GM23248 (cell line): ENCODE results near the gene CAMP. TPM values are rescaled to one million over a fixed set of nuclear protein-coding genes. Genes with fewer than 3 reads are reported as not detected.

Source experiments
- DNase-seq: peaks from one replicate; pipeline ENCODE4 v3.0.0-alpha.2; 2015
- H2AFZ ChIP-seq: fragments of 200-600 bp; sonication (generic); 2 replicates; pipeline ENCODE4 v1.6.1; 2016; ENCODE audit warnings: antibody characterized with exemption
- H3F3A ChIP-seq: fragments of 200-600 bp; sonication (generic); 2 replicates; pipeline ENCODE4 v1.6.1; 2016; ENCODE audit warnings: mild to moderate bottlenecking, antibody characterized with exemption, mixed run types; ENCODE audit not compliant: insufficient read depth
- H3K27ac ChIP-seq: fragments of 200-600 bp; sonication (generic); 2 replicates; pipeline ENCODE4 v1.5.1; 2016; ENCODE audit warnings: mild to moderate bottlenecking
- H3K27me3 ChIP-seq: fragments of 200-600 bp; sonication (generic); replicated peaks from 2 replicates; pipeline ENCODE4 v1.6.1; 2016; ENCODE audit warnings: mild to moderate bottlenecking; ENCODE audit not compliant: insufficient read depth
- H3K36me3 ChIP-seq: fragments of 200-600 bp; sonication (generic); 2 replicates; pipeline ENCODE4 v1.6.1; 2016; ENCODE audit warnings: low read depth, mild to moderate bottlenecking
- H3K4me1 ChIP-seq: fragments of 200-600 bp; sonication (generic); 2 replicates; pipeline ENCODE4 v1.6.1; 2016; ENCODE audit warnings: mild to moderate bottlenecking; ENCODE audit not compliant: insufficient read depth
- H3K4me2 ChIP-seq: fragments of 200-600 bp; sonication (generic); one replicate; pipeline ENCODE4 v1.6.1; 2016; ENCODE audit warnings: mild to moderate bottlenecking; ENCODE audit not compliant: unreplicated experiment
- H3K4me3 ChIP-seq: fragments of 200-600 bp; sonication (generic); 2 replicates; pipeline ENCODE4 v1.5.1; 2016; ENCODE audit warnings: mild to moderate bottlenecking
- H3K79me2 ChIP-seq: fragments of 200-600 bp; sonication (generic); 2 replicates; pipeline ENCODE4 v1.6.1; 2016; ENCODE audit warnings: mild to moderate bottlenecking; ENCODE audit not compliant: insufficient read depth
- H3K9ac ChIP-seq: fragments of 200-600 bp; sonication (generic); 2 replicates; pipeline ENCODE4 v1.6.1; 2016; ENCODE audit warnings: mild to moderate bottlenecking
- H3K9me2 ChIP-seq: fragments of 200-600 bp; sonication (generic); 2 replicates; pipeline ENCODE4 v1.6.1; 2016; ENCODE audit warnings: mixed run types, mild to moderate bottlenecking, moderate library complexity; ENCODE audit not compliant: insufficient read depth
- H3K9me3 ChIP-seq: fragments of 200-600 bp; sonication (generic); one replicate; pipeline ENCODE4 v1.6.1; 2017; ENCODE audit warnings: low read depth
- H4K20me1 ChIP-seq: fragments of 200-600 bp; sonication (generic); 2 replicates; pipeline ENCODE4 v1.6.0; 2016; ENCODE audit not compliant: insufficient read depth
- EZH2 ChIP-seq: fragments of 200-600 bp; sonication (generic); IDR thresholded peaks from 2 replicates; pipeline ENCODE4 v1.6.1; 2018; ENCODE audit warnings: antibody characterized with exemption, mild to moderate bottlenecking; ENCODE audit not compliant: insufficient read depth, poor library complexity, severe bottlenecking
- EZH2phosphoT487 ChIP-seq: fragments of 200-600 bp; sonication (generic); IDR thresholded peaks from 2 replicates; pipeline ENCODE4 v1.6.1; 2018; ENCODE audit warnings: antibody characterized with exemption, moderate library complexity, mild to moderate bottlenecking, low read depth; ENCODE audit not compliant: insufficient read depth
- WGBS, 2 experiments: methylation state at CpG; one replicate each; pipeline ENCODE4 v1.1.6; 2015 to 2017; ENCODE audit warnings: low lambda C conversion rate in 2 of 2, low coverage in 1 of 2; ENCODE audit errors: missing lambda C conversion rate in 2 of 2; 5-methylcytosine and 5-hydroxymethylcytosine counted together
- in situ Hi-C: fragments of 300-500 bp; cut with MboI; formaldehyde crosslinking; loops from 2 replicates; pipeline ENCODE4 v1.15.0; 2020
- polyA plus RNA-seq: library from polyadenylated mRNA; unstranded; fragments of >200 nt; fragmentation: Nextera tagmentation; extraction: Ambion mirVana; gene quantifications from 2 replicates; pipeline ENCODE4 v1.2.1, GENCODE V29; 2016
- total RNA-seq: library from RNA; depleted of rRNA; stranded (reverse); fragments of >200 nt; shearing (Covaris generic); gene quantifications from 2 replicates; pipeline ENCODE4 v1.2.3, GENCODE V29; 2014

CAMP gene
- total and polyA plus RNA-seq, 2 experiments from 2014 or later, result not detected

DNA sequence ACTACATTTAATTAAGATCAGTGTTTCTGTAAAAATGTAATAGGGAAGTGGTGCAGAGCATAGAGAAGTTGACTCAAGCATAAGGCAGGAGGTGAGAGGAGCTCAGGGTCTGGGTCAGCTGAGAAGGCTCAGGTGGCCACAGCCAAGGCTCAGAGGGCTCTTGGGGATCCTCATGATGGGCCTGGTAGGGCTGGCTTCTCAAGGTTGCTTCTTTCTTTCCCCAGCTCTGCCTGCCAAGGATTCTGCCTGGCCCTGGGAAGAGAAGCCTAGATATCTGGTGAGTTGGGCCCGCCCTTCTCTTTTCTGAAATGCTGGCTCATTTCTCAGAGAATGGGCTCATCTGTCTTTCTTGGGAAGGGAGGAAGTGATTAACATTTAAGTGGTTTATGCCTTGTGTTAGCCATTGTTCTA, 24.1 kb downstream of the CAMP start:
- no peaks in the 10 kb centered on the region for H3K79me2 ChIP-seq
- DNase-seq, result peak; percentile 82
- in situ Hi-C loops, result no loop called here
- no peaks in the 10 kb centered on the region for H3K9me2 ChIP-seq
- H3K9ac ChIP-seq, result peak overlapping the region; percentile 32; the same call in 1 of the 2 replicates
- peaks cover 23% of the 10 kb centered on the region for H3K4me1 ChIP-seq
- H3K4me3 ChIP-seq, result no peak overlapping the region
- H3K4me2 ChIP-seq, result peak overlapping the region; percentile 23
- no peaks in the 10 kb centered on the region for H3K27me3 ChIP-seq
- peaks cover 28% of the 10 kb centered on the region for H3F3A ChIP-seq
- WGBS, 2 experiments, result 23 to 36% methylated on average over 1 of the region's 1 CpG
- no peaks in the 10 kb centered on the region for H3K9me3 ChIP-seq
- no peaks in the 10 kb centered on the region for H4K20me1 ChIP-seq
- no peaks in the 10 kb centered on the region for H3K36me3 ChIP-seq
- H3K27ac ChIP-seq, result peak overlapping the region; percentile 70
- H2AFZ ChIP-seq, result peak overlapping the region; percentile 23; the same call in 1 of the 2 replicates
- TF ChIP-seq EZH2phosphoT487, result no peak
- no peak for TF ChIP-seq EZH2

DNA sequence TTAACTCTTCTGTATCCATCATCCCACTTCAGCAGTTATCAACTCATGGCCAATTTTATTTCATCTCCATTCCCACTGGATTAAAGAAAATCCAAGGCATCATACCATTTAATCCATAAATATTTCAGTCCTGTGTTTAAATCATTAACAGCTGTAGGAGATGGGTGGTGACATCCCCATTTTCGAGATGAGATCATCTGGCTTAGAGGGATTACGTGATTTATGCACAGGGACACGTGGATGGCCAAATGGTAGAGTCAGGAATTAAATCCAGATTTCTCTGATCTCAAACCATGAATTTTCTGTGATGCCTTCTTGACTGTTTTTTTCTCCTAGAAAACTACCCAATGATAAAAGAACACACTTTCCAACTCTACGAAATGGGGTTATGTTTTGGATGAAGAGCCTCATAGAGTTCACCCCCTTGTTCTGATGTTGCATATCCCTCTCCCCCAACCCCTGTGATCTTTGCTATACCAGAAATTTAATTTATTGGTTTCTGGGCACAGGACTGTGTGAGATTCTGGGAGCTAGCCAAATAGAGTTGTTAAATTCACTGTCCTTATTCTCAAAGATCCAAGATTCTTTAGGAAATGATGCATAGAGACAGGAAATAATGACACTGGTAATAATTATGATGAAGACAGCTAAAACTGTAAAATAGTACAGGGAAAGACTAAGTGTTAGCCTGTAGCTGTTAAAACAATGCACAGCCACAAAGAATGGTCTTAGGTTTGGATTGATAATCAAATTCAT, 25.0 kb downstream of the CAMP start:
- no peaks in the 10 kb centered on the region for H3K36me3 ChIP-seq
- H3K4me3 ChIP-seq, result no peak overlapping the region
- 5 to 9% methylated on average over 4 of the region's 4 CpGs for WGBS, 2 experiments
- peaks cover 23% of the 10 kb centered on the region for H3K4me1 ChIP-seq
- DNase-seq, result peak; percentile 81
- H2AFZ ChIP-seq, result peak overlapping the region; percentile 4; the same call in 1 of the 2 replicates
- H3K9me3 ChIP-seq, result no peaks in the 10 kb centered on the region
- TF ChIP-seq EZH2phosphoT487, result no peak
- TF ChIP-seq EZH2, result no peak
- peak overlapping the region; percentile 31 for H3K4me2 ChIP-seq
- no peaks in the 10 kb centered on the region for H3K27me3 ChIP-seq
- H3K27ac ChIP-seq, result peak overlapping the region; percentile 70
- H3F3A ChIP-seq, result peaks cover 28% of the 10 kb centered on the region
- peak overlapping the region; percentile 38 for H3K9ac ChIP-seq
- no peaks in the 10 kb centered on the region for H4K20me1 ChIP-seq
- in situ Hi-C loops, result no loop called here
- H3K79me2 ChIP-seq, result no peaks in the 10 kb centered on the region
- H3K9me2 ChIP-seq, result no peaks in the 10 kb centered on the region

DNA sequence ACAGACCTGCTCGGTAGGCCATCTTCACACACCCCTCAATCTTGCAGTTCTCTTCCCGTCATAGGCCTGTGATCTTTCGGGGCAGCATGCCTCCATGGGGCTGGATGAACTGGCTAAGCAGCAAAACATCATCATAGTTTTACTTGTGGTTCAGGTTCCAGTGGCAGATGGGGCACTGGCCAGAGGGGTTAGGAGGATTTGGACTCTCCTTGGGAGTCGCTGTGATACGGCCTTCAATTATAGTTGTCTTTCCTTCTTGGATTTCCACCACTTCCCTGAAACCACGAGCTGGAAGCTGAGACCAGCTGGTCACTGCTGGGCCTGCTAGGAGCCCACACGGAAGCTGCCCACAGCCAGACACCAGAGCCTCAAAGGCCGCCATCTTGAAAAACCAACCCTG, 33.3 kb downstream of the CAMP start:
- Histone ChIP-seq H3F3A (no peaks in the 10 kb centered on the region), H3K4me1 (no peaks in the 10 kb centered on the region), H3K27me3 (no peaks in the 10 kb centered on the region), H3K9me3 (no peaks in the 10 kb centered on the region), H3K36me3 (no peaks in the 10 kb centered on the region), H2AFZ (no peak overlapping the region), H3K9ac (no peak overlapping the region), H3K4me2 (no peak overlapping the region), H3K27ac (no peak overlapping the region), H4K20me1 (no peaks in the 10 kb centered on the region), H3K9me2 (no peaks in the 10 kb centered on the region), H3K79me2 (no peaks in the 10 kb centered on the region), H3K4me3 (no peak overlapping the region)
- whole genome bisulfite sequencing, 2 experiments, result 89 to 92% methylated on average over 8 of the region's 8 CpGs
- DNase-seq, result no peak
- TF ChIP-seq EZH2, result no peak
- no peak for TF ChIP-seq EZH2phosphoT487
- in situ Hi-C loops, result no loop called here

DNA sequence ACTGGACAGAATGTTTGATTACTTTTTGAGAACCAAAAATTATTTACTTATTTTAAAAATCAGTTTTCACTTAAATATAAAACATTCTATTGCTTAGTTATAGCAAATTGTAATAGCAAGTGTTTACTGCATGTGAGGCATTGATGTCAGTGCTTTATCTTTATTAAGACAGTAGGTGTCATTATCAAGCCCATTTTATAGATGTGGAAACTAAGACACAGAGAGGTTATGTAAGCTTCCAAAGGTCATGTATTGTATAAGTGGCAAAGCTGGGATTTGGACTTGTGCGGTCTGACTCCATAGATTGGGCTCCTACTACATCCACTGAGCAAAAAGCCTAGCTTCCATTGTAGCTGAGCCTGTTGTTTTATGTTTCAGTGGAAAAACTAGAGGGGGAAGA, 35.2 kb downstream of the CAMP start:
- 0 out of 2 replicates have a peak, but pooled peaks cover 3% of the 10 kb centered on the region for H3K36me3 ChIP-seq
- in situ Hi-C loops, result no loop called here
- H3K9me2 ChIP-seq, result no peaks in the 10 kb centered on the region
- DNase-seq, result no peak
- no peaks in the 10 kb centered on the region for H3F3A ChIP-seq
- H3K4me3 ChIP-seq, result no peak overlapping the region
- no peak overlapping the region for H3K4me2 ChIP-seq
- H3K79me2 ChIP-seq, result no peaks in the 10 kb centered on the region
- no peaks in the 10 kb centered on the region for H4K20me1 ChIP-seq
- H3K9me3 ChIP-seq, result no peaks in the 10 kb centered on the region
- TF ChIP-seq EZH2 (no peak), EZH2phosphoT487 (no peak)
- no peak overlapping the region for H3K27ac ChIP-seq
- WGBS, 2 experiments, result 96 to 98% methylated on average over 1 of the region's 1 CpG
- no peak overlapping the region for H3K9ac ChIP-seq
- H3K4me1 ChIP-seq, result no peaks in the 10 kb centered on the region
- no peaks in the 10 kb centered on the region for H3K27me3 ChIP-seq
- no peak overlapping the region for H2AFZ ChIP-seq
